Measurements from ENCODE around the gene IL36RN.

GRCh38 chr2:113039719-113040118, 19.3 kb upstream of the IL36RN start:
- TF ChIP-seq CTCF (IDR thresholded peaks at IDR 0.05 in 4 of 5, conservative IDR thresholded peaks at IDR 0.05 in 1 of 5), result no peak
- no peak for TF ChIP-seq POLR2A (IDR thresholded peaks at IDR 0.05)

Measured in gastrocnemius medialis (tissue), 4 donors.